ENCODE results near the gene VGLL4. TPM values are rescaled to one million over a fixed set of nuclear protein-coding genes. Genes with fewer than 3 reads are reported as not detected.

The VGLL4 gene
- total and polyA plus RNA-seq, 2 experiments from 2014 or later, result 30.9 to 46.5 TPM

DNA sequence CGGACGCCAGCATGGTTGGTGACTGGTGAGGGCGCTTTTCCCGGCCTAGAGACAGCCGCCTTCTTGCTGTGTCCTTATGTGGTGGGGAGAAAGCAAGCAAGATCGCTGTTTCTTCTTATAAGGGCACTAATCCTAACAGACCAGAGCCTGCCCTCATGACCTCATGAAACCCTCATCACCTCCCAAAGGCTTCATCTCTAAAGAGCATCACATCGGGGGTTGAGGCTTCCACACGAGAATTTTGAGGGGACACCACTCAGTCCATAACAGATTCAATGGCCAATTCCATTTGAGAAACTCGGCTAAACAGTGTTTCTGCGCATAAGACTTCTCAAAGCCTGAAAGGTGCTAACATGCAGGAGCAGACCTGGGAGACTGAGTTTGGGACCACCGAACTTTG is 54.0 kb downstream of the VGLL4 start:
- DNase-seq, result no peak
- H3K4me1 ChIP-seq (ENCODE audit: insufficient read depth), result peaks cover 57% of the 10 kb centered on the region
- no peaks in the 10 kb centered on the region; the same call in 1 of the 2 replicates for H3K36me3 ChIP-seq (ENCODE audit: low read depth)
- H3K27me3 ChIP-seq (replicated peaks; ENCODE audit: insufficient read depth), result no peaks in the 10 kb centered on the region
- H3K9me2 ChIP-seq (ENCODE audit: insufficient read depth), result no peaks in the 10 kb centered on the region
- no peaks in the 10 kb centered on the region for H3K9me3 ChIP-seq (ENCODE audit: low read depth)
- no peaks in the 10 kb centered on the region for H4K20me1 ChIP-seq (ENCODE audit: insufficient read depth)
- no peak for TF ChIP-seq EZH2phosphoT487 (IDR thresholded peaks at IDR 0.05; ENCODE audit: insufficient read depth, low read depth)
- TF ChIP-seq EZH2 (IDR thresholded peaks at IDR 0.05; ENCODE audit: insufficient read depth, poor library complexity, severe bottlenecking), result no peak
- peaks cover 100% of the 10 kb centered on the region for H3K79me2 ChIP-seq (ENCODE audit: insufficient read depth)
- H3K4me2 ChIP-seq (ENCODE audit: unreplicated experiment), result no peak overlapping the region
- H3F3A ChIP-seq (ENCODE audit: insufficient read depth), result peaks cover 56% of the 10 kb centered on the region
- in situ Hi-C loops (cut with MboI), result no loop called here
- no peak overlapping the region for H3K4me3 ChIP-seq
- WGBS, 2 experiments (ENCODE audit: low coverage in 1 of 2, low lambda C conversion rate in 2 of 2, missing lambda C conversion rate in 2 of 2), result 83 to 85% methylated on average over 11 of the region's 11 CpGs
- peak overlapping the region; percentile 85 for H3K27ac ChIP-seq
- no peak overlapping the region for H2AFZ ChIP-seq
- H3K9ac ChIP-seq, result no peak overlapping the region

DNA sequence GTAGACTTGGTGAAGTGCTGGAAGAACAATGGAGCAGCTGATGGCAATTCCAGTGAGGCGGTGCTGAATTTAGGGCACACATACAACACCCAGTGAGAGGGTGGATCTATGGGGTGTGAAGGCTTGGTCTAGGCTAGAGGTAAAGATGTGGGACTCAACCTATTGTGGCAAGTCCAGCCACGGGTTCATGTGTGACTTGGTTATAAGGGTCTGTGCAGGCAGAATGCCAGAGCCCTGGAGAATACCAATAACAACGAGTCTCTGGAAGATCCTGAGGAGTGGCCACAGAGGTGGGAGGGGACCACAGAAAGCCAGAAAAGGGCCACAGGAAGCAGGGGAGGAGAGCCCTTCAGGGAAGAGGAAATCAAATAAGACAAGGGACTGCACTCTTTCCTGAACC is 55.0 kb downstream of the VGLL4 start:
- in situ Hi-C loops (cut with MboI), result no loop called here
- no peak for TF ChIP-seq EZH2 (IDR thresholded peaks at IDR 0.05; ENCODE audit: insufficient read depth, poor library complexity, severe bottlenecking)
- no peak for TF ChIP-seq EZH2phosphoT487 (IDR thresholded peaks at IDR 0.05; ENCODE audit: insufficient read depth, low read depth)
- WGBS, 2 experiments (ENCODE audit: low coverage in 1 of 2, low lambda C conversion rate in 2 of 2, missing lambda C conversion rate in 2 of 2), result 81 to 85% methylated on average over 3 of the region's 3 CpGs

DNA sequence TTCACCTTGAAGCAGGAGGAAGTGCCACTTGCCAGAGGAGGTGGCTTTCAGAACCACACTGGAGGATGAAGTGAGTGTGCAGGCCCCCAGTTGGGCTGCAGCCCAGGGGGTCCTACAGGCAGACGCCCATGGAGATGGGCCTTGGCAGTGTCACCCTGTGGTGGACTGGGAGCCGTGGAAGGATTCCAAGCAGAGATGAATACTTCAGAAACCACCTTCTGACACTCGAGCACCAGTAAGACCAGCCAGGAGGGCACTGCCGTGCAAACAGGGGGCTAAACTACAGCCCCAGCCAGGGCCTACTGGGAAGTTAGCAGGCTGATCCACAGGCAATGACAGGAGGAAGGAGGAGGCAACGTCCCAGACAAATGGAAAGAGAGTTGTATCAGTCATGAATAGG is 55.4 kb downstream of the VGLL4 start:
- in situ Hi-C loops (cut with MboI), result no loop called here
- no peak overlapping the region for H2AFZ ChIP-seq
- H3K4me3 ChIP-seq, result no peak overlapping the region
- WGBS, 2 experiments (ENCODE audit: low coverage in 1 of 2, low lambda C conversion rate in 2 of 2, missing lambda C conversion rate in 2 of 2), result 77 to 87% methylated on average over 5 of the region's 5 CpGs
- H3K36me3 ChIP-seq (ENCODE audit: low read depth), result no peaks in the 10 kb centered on the region
- H3K4me2 ChIP-seq (ENCODE audit: unreplicated experiment), result no peak overlapping the region
- no peak overlapping the region for H3K27ac ChIP-seq
- no peaks in the 10 kb centered on the region for H4K20me1 ChIP-seq (ENCODE audit: insufficient read depth)
- TF ChIP-seq EZH2phosphoT487 (IDR thresholded peaks at IDR 0.05; ENCODE audit: insufficient read depth, low read depth) (no peak), EZH2 (IDR thresholded peaks at IDR 0.05; ENCODE audit: insufficient read depth, poor library complexity, severe bottlenecking) (no peak)
- no peaks in the 10 kb centered on the region for H3K27me3 ChIP-seq (replicated peaks; ENCODE audit: insufficient read depth)
- peaks cover 69% of the 10 kb centered on the region for H3K4me1 ChIP-seq (ENCODE audit: insufficient read depth)
- no peak for DNase-seq
- no peaks in the 10 kb centered on the region for H3K9me2 ChIP-seq (ENCODE audit: insufficient read depth)
- no peaks in the 10 kb centered on the region for H3K9me3 ChIP-seq (ENCODE audit: low read depth)
- H3F3A ChIP-seq (ENCODE audit: insufficient read depth), result peaks cover 61% of the 10 kb centered on the region
- peaks cover 100% of the 10 kb centered on the region for H3K79me2 ChIP-seq (ENCODE audit: insufficient read depth)
- no peak overlapping the region for H3K9ac ChIP-seq

More for the DNA sequence above, 55.0 kb downstream of the VGLL4 start:
- peaks cover 61% of the 10 kb centered on the region for H3F3A ChIP-seq (ENCODE audit: insufficient read depth)
- DNase-seq, result no peak
- H3K9me2 ChIP-seq (ENCODE audit: insufficient read depth), result no peaks in the 10 kb centered on the region
- no peak overlapping the region for H3K4me3 ChIP-seq
- no peaks in the 10 kb centered on the region for H3K9me3 ChIP-seq (ENCODE audit: low read depth)
- H3K27ac ChIP-seq, result 0 out of 2 replicates have a peak overlapping the region, but pooled peaks have one; percentile 85
- no peak overlapping the region for H3K4me2 ChIP-seq (ENCODE audit: unreplicated experiment)
- no peak overlapping the region for H3K9ac ChIP-seq
- H3K27me3 ChIP-seq (replicated peaks; ENCODE audit: insufficient read depth), result no peaks in the 10 kb centered on the region
- peaks cover 100% of the 10 kb centered on the region for H3K79me2 ChIP-seq (ENCODE audit: insufficient read depth)
- no peaks in the 10 kb centered on the region for H3K36me3 ChIP-seq (ENCODE audit: low read depth)
- no peak overlapping the region for H2AFZ ChIP-seq
- peaks cover 65% of the 10 kb centered on the region for H3K4me1 ChIP-seq (ENCODE audit: insufficient read depth)
- H4K20me1 ChIP-seq (ENCODE audit: insufficient read depth), result no peaks in the 10 kb centered on the region

- Histone ChIP-seq H3K27me3 (replicated peaks; ENCODE audit: insufficient read depth) (no peaks in the 10 kb centered on the region), H3K36me3 (ENCODE audit: low read depth) (no peaks in the 10 kb centered on the region), H3K9me3 (ENCODE audit: low read depth) (no peaks in the 10 kb centered on the region), H3K9ac (no peak overlapping the region), H3K9me2 (ENCODE audit: insufficient read depth) (no peaks in the 10 kb centered on the region), H3F3A (ENCODE audit: insufficient read depth) (peaks cover 61% of the 10 kb centered on the region), H3K4me1 (ENCODE audit: insufficient read depth) (peaks cover 69% of the 10 kb centered on the region), H2AFZ (no peak overlapping the region), H3K4me3 (no peak overlapping the region), H3K4me2 (ENCODE audit: unreplicated experiment) (no peak overlapping the region), H3K79me2 (ENCODE audit: insufficient read depth) (peaks cover 100% of the 10 kb centered on the region), H4K20me1 (ENCODE audit: insufficient read depth) (no peaks in the 10 kb centered on the region), H3K27ac (no peak overlapping the region)
- WGBS, 2 experiments (ENCODE audit: low coverage in 1 of 2, low lambda C conversion rate in 2 of 2, missing lambda C conversion rate in 2 of 2), result 96 to 98% methylated on average over 12 of the region's 12 CpGs
- in situ Hi-C loops (cut with MboI), result no loop called here
- no peak for DNase-seq
- no peak for TF ChIP-seq EZH2phosphoT487 (IDR thresholded peaks at IDR 0.05; ENCODE audit: insufficient read depth, low read depth)
- TF ChIP-seq EZH2 (IDR thresholded peaks at IDR 0.05; ENCODE audit: insufficient read depth, poor library complexity, severe bottlenecking), result no peak
Observed at GRCh38 chr3:11587766-11588165, 55.9 kb downstream of the VGLL4 start.

DNA sequence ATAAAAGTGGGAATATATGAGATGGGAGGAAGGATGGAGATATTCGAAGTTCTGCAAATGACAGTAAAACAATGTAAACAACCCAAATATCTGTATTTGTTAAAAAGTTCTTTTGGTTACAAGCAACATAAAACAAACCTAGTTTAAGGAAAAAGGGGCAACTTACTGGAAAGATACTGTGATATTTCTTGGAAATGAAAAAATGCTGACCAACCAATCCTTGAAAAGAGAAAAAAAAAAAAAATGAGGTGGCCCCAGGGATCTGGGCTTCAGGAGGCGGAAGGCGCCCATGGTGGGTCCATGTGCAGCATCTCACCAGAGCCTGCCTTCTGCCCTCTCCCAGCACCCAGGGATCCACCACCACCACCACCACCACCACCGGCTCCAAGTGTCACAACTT is 59.1 kb downstream of the VGLL4 start:
- TF ChIP-seq EZH2 (IDR thresholded peaks at IDR 0.05; ENCODE audit: insufficient read depth, poor library complexity, severe bottlenecking), result no peak
- TF ChIP-seq EZH2phosphoT487 (IDR thresholded peaks at IDR 0.05; ENCODE audit: insufficient read depth, low read depth), result no peak
- Histone ChIP-seq H3K4me2 (ENCODE audit: unreplicated experiment) (no peak overlapping the region), H4K20me1 (ENCODE audit: insufficient read depth) (no peaks in the 10 kb centered on the region; the same call in 1 of the 2 replicates), H3K36me3 (ENCODE audit: low read depth) (peaks cover 5% of the 10 kb centered on the region; the same call in 1 of the 2 replicates), H2AFZ (no peak overlapping the region), H3K4me1 (ENCODE audit: insufficient read depth) (peaks cover 60% of the 10 kb centered on the region), H3K79me2 (ENCODE audit: insufficient read depth) (peaks cover 100% of the 10 kb centered on the region), H3K27ac (peak overlapping the region; percentile 77; the same call in 1 of the 2 replicates), H3K9me2 (ENCODE audit: insufficient read depth) (no peaks in the 10 kb centered on the region), H3K27me3 (replicated peaks; ENCODE audit: insufficient read depth) (no peaks in the 10 kb centered on the region), H3K4me3 (no peak overlapping the region), H3F3A (ENCODE audit: insufficient read depth) (peaks cover 60% of the 10 kb centered on the region), H3K9me3 (ENCODE audit: low read depth) (no peaks in the 10 kb centered on the region), H3K9ac (no peak overlapping the region)
- 81 to 85% methylated on average over 4 of the region's 4 CpGs for WGBS, 2 experiments (ENCODE audit: low coverage in 1 of 2, low lambda C conversion rate in 2 of 2, missing lambda C conversion rate in 2 of 2)
- in situ Hi-C loops (cut with MboI), result no loop called here
- DNase-seq, result no peak

Measured in GM23248 (cell line).